Glutamatergic neuron (in vitro differentiated cells): ENCODE measurements around the gene TMEM221. TPM values are rescaled to one million over a fixed set of nuclear protein-coding genes. Genes with fewer than 3 reads are reported as not detected.

ENCODE experiments used
- DNase-seq: peaks from one replicate; pipeline ENCODE4 v3.0.0; 2022
- H3K27ac Mint-ChIP-seq: one replicate; pipeline ENCODE4 v1.8.0; 2020; ENCODE audit warnings: mild to moderate bottlenecking, mixed read lengths, inconsistent platforms; ENCODE audit not compliant: unreplicated experiment
- H3K27me3 Mint-ChIP-seq: one replicate; pipeline ENCODE4 v1.8.0; 2020; ENCODE audit warnings: mild to moderate bottlenecking, moderate library complexity, mixed read lengths, inconsistent platforms; ENCODE audit not compliant: unreplicated experiment
- H3K36me3 Mint-ChIP-seq: one replicate; pipeline ENCODE4 v1.8.0; 2020; ENCODE audit warnings: mild to moderate bottlenecking, mixed read lengths, inconsistent platforms; ENCODE audit not compliant: unreplicated experiment
- H3K4me1 Mint-ChIP-seq: one replicate; pipeline ENCODE4 v1.8.0; 2020; ENCODE audit warnings: mild to moderate bottlenecking, low read depth, mixed read lengths, inconsistent platforms; ENCODE audit not compliant: unreplicated experiment
- H3K4me3 Mint-ChIP-seq: one replicate; pipeline ENCODE4 v1.8.0; 2020; ENCODE audit warnings: mild to moderate bottlenecking, mixed read lengths, inconsistent platforms; ENCODE audit not compliant: unreplicated experiment
- H3K9me3 Mint-ChIP-seq: one replicate; pipeline ENCODE4 v1.8.0; 2020; ENCODE audit warnings: mild to moderate bottlenecking, moderate library complexity, mixed read lengths, inconsistent platforms; ENCODE audit not compliant: unreplicated experiment
- CTCF ChIP-seq: fragments of 200-600 bp; sonication (generic); IDR thresholded peaks from one replicate; pipeline ENCODE4 v1.5.0; 2021; ENCODE audit not compliant: partially characterized antibody, unreplicated experiment
- total RNA-seq: library from RNA; stranded (reverse); fragmentation: NEBNext Ultra II Directional; extraction: Animal tissue kit (Norgen Biotek cat#: 25700); gene quantifications from one replicate; pipeline ENCODE4 v1.2.1, GENCODE V29; 2021; ENCODE audit not compliant: unreplicated experiment

The TMEM221 gene
- total RNA-seq, 1 donor from 2014 or later: not detected

- Mint-ChIP-seq H3K9me3 (peaks cover 6% of the 10 kb centered on the region), H3K4me1 (peaks cover 10% of the 10 kb centered on the region), H3K27me3 (peaks cover 5% of the 10 kb centered on the region), H3K27ac (peak overlapping the region; percentile 43), H3K36me3 (no peaks in the 10 kb centered on the region), H3K4me3 (peak overlapping the region; percentile 99)
- TF ChIP-seq CTCF: no peak
- DNase-seq: no peak
Measured at GRCh38 chr19:17469092-17469480, 20.6 kb upstream of the TMEM221 start.

GRCh38 chr19:17468302-17469091 lies 20.0 kb upstream of the TMEM221 start:
- TF ChIP-seq CTCF: no peak
- peak overlapping the region; percentile 99 for H3K4me3 Mint-ChIP-seq
- H3K4me1 Mint-ChIP-seq: peaks cover 10% of the 10 kb centered on the region
- DNase-seq: no peak
- H3K9me3 Mint-ChIP-seq: peaks cover 6% of the 10 kb centered on the region
- H3K27me3 Mint-ChIP-seq: peaks cover 5% of the 10 kb centered on the region
- H3K36me3 Mint-ChIP-seq: no peaks in the 10 kb centered on the region
- no peak overlapping the region for H3K27ac Mint-ChIP-seq

- Mint-ChIP-seq H3K27ac (no peak overlapping the region), H3K36me3 (no peaks in the 10 kb centered on the region), H3K4me1 (peaks cover 10% of the 10 kb centered on the region), H3K4me3 (no peak overlapping the region), H3K9me3 (peaks cover 6% of the 10 kb centered on the region), H3K27me3 (peaks cover 5% of the 10 kb centered on the region)
- DNase-seq: no peak
- no peak for TF ChIP-seq CTCF
Measured at GRCh38 chr19:17467471-17468301, 19.2 kb upstream of the TMEM221 start.

- no peak overlapping the region for H3K27ac Mint-ChIP-seq
- peaks cover 6% of the 10 kb centered on the region for H3K4me1 Mint-ChIP-seq
- H3K9me3 Mint-ChIP-seq: peaks cover 6% of the 10 kb centered on the region
- peak; percentile 44 for TF ChIP-seq CTCF
- DNase-seq: no peak
- no peaks in the 10 kb centered on the region for H3K36me3 Mint-ChIP-seq
- H3K27me3 Mint-ChIP-seq: peaks cover 5% of the 10 kb centered on the region
- no peak overlapping the region for H3K4me3 Mint-ChIP-seq
Measured at GRCh38 chr19:17466487-17466850, 18.0 kb upstream of the TMEM221 start.
